IPS-15b (cell line): ENCODE data around the gene MAP2K7.

Experiments
- H3K27me3 ChIP-seq: one replicate; pipeline ENCODE4 v1.6.1; 2013; ENCODE audit warnings: low read length; ENCODE audit not compliant: control insufficient read depth, insufficient read depth
- H3K36me3 ChIP-seq: one replicate; pipeline ENCODE4 v1.6.1; 2013; ENCODE audit warnings: low read length; ENCODE audit not compliant: control insufficient read depth, insufficient read depth
- H3K4me1 ChIP-seq: one replicate; pipeline ENCODE4 v1.6.1; 2013; ENCODE audit warnings: mild to moderate bottlenecking, low read length; ENCODE audit not compliant: control insufficient read depth, insufficient read depth
- H3K4me3 ChIP-seq: one replicate; pipeline ENCODE4 v1.5.1; 2013; ENCODE audit warnings: low read depth, low read length
- H3K9ac ChIP-seq: one replicate; pipeline ENCODE4 v1.6.1; 2013; ENCODE audit warnings: low read depth, mild to moderate bottlenecking, low read length
- H3K9me3 ChIP-seq: one replicate; pipeline ENCODE4 v1.6.1; 2013; ENCODE audit warnings: mild to moderate bottlenecking, low read length; ENCODE audit not compliant: control insufficient read depth, insufficient read depth

MAP2K7 gene

GRCh38 chr19:7861619-7862412 lies 41.9 kb upstream of the MAP2K7 start:
- Histone ChIP-seq H3K4me1 (peaks cover 13% of the 10 kb centered on the region), H3K9ac (no peak overlapping the region), H3K36me3 (no peaks in the 10 kb centered on the region), H3K4me3 (peak overlapping the region; percentile 70), H3K27me3 (peaks cover 44% of the 10 kb centered on the region), H3K9me3 (no peaks in the 10 kb centered on the region)

- peak overlapping the region; percentile 70 for H3K4me3 ChIP-seq
- H3K9me3 ChIP-seq: no peaks in the 10 kb centered on the region
- no peaks in the 10 kb centered on the region for H3K36me3 ChIP-seq
- H3K27me3 ChIP-seq: peaks cover 50% of the 10 kb centered on the region
- H3K9ac ChIP-seq: no peak overlapping the region
- peaks cover 13% of the 10 kb centered on the region for H3K4me1 ChIP-seq
Measured at GRCh38 chr19:7862413-7862951, 41.2 kb upstream of the MAP2K7 start.

GRCh38 chr19:7863157-7863970 lies 40.3 kb upstream of the MAP2K7 start:
- H3K9me3 ChIP-seq: no peaks in the 10 kb centered on the region
- H3K4me1 ChIP-seq: peaks cover 12% of the 10 kb centered on the region
- no peaks in the 10 kb centered on the region for H3K36me3 ChIP-seq
- H3K4me3 ChIP-seq: peak overlapping the region; percentile 60
- peaks cover 54% of the 10 kb centered on the region for H3K27me3 ChIP-seq
- no peak overlapping the region for H3K9ac ChIP-seq

GRCh38 chr19:7863971-7864689 lies 39.5 kb upstream of the MAP2K7 start:
- peak overlapping the region; percentile 60 for H3K4me3 ChIP-seq
- H3K9me3 ChIP-seq: no peaks in the 10 kb centered on the region
- no peaks in the 10 kb centered on the region for H3K36me3 ChIP-seq
- peaks cover 11% of the 10 kb centered on the region for H3K4me1 ChIP-seq
- peaks cover 54% of the 10 kb centered on the region for H3K27me3 ChIP-seq
- H3K9ac ChIP-seq: no peak overlapping the region

GRCh38 chr19:7864690-7865074 lies 39.0 kb upstream of the MAP2K7 start:
- H3K9ac ChIP-seq: no peak overlapping the region
- no peaks in the 10 kb centered on the region for H3K36me3 ChIP-seq
- no peaks in the 10 kb centered on the region for H3K9me3 ChIP-seq
- no peak overlapping the region for H3K4me3 ChIP-seq
- peaks cover 11% of the 10 kb centered on the region for H3K4me1 ChIP-seq
- H3K27me3 ChIP-seq: peaks cover 54% of the 10 kb centered on the region

- Histone ChIP-seq H3K4me1 (peaks cover 11% of the 10 kb centered on the region), H3K4me3 (no peak overlapping the region), H3K27me3 (peaks cover 54% of the 10 kb centered on the region), H3K9ac (no peak overlapping the region), H3K9me3 (no peaks in the 10 kb centered on the region), H3K36me3 (no peaks in the 10 kb centered on the region)
Measured at GRCh38 chr19:7865262-7865911, 38.3 kb upstream of the MAP2K7 start.

- peaks cover 6% of the 10 kb centered on the region for H3K4me1 ChIP-seq
- H3K9me3 ChIP-seq: no peaks in the 10 kb centered on the region
- H3K4me3 ChIP-seq: no peak overlapping the region
- H3K27me3 ChIP-seq: peaks cover 43% of the 10 kb centered on the region
- no peak overlapping the region for H3K9ac ChIP-seq
- H3K36me3 ChIP-seq: no peaks in the 10 kb centered on the region
Measured at GRCh38 chr19:7866399-7867091, 37.1 kb upstream of the MAP2K7 start.

- Histone ChIP-seq H3K27me3 (peaks cover 41% of the 10 kb centered on the region), H3K4me1 (peaks cover 6% of the 10 kb centered on the region), H3K4me3 (no peak overlapping the region), H3K9me3 (no peaks in the 10 kb centered on the region), H3K9ac (no peak overlapping the region), H3K36me3 (no peaks in the 10 kb centered on the region)
Measured at GRCh38 chr19:7867092-7867844, 36.4 kb upstream of the MAP2K7 start.

- H3K27me3 ChIP-seq: peaks cover 45% of the 10 kb centered on the region
- no peak overlapping the region for H3K9ac ChIP-seq
Measured at GRCh38 chr19:7868326-7868670, 35.4 kb upstream of the MAP2K7 start.

GRCh38 chr19:7868671-7869452 lies 34.8 kb upstream of the MAP2K7 start:
- H3K4me1 ChIP-seq: peaks cover 11% of the 10 kb centered on the region
- no peaks in the 10 kb centered on the region for H3K36me3 ChIP-seq
- peak overlapping the region; percentile 69 for H3K4me3 ChIP-seq
- peaks cover 44% of the 10 kb centered on the region for H3K27me3 ChIP-seq
- H3K9ac ChIP-seq: no peak overlapping the region
- no peaks in the 10 kb centered on the region for H3K9me3 ChIP-seq

More at GRCh38 chr19:7868326-7868670, 35.4 kb upstream of the MAP2K7 start:
- no peaks in the 10 kb centered on the region for H3K36me3 ChIP-seq
- H3K9me3 ChIP-seq: no peaks in the 10 kb centered on the region
- H3K4me1 ChIP-seq: peaks cover 11% of the 10 kb centered on the region
- peak overlapping the region; percentile 69 for H3K4me3 ChIP-seq
